Activated effector memory CD4-positive, alpha-beta T cell treated with Interleukin-2 at 50 U/mL for 16 hours (primary cell): ENCODE measurements around the gene GRIK2.
"Not testable (repeated sequence)": the region's sequence is repeated elsewhere in the genome, so short reads cannot be mapped to it uniquely, and the experiment has no call there.

Experiments used
- DNase-seq: peaks from one replicate; pipeline ENCODE4 v3.0.0-alpha.2; 2020

GRIK2 gene

GRCh38 chr6:102064142-102064541 is 670.6 kb downstream of the GRIK2 start:
- no peak for DNase-seq

GRCh38 chr6:102066301-102066700 is 672.8 kb downstream of the GRIK2 start:
- DNase-seq: no peak

DNA sequence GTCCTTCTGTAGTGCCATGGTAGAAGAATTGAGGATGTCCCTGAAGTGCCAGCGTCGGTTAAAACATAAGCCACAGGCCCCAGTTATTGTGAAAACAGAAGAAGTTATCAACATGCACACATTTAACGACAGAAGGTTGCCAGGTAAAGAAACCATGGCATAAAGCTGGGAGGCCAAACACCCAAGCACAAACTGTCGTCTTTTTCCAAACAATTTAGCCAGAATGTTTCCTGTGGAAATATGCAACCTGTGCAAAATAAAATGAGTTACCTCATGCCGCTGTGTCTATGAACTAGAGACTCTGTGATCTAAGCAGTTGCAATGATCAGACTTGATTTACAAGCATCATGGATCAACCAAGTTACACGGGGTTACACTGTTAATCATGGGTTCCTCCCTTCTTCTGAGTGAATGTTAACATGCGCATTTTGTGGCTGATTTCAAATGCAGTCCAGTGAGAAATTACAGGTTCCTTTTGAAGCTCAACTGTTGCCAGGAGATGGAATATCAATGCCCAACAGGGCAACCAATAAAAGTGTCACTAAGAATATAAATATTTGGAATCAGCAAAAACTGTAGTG is 674.9 kb downstream of the GRIK2 start:
- no peak for DNase-seq

DNA sequence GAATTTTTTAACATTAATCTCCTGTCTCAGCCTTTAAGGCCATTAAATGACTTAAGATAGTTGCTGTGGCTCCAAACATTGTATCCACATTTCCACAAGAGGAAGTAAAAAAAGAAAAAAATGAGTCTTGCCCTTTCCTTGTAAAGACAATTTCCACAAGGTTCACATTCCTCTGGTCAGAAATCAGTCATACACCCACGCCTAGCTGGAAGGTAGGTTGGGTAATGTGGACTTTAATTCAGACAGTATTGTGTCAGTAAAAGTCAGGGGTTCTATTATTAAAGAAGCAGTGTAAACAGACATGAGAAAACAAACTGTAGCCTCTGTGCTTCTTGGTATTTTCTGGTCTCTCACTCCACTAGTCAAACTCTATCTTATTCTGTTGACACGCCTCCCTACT is 682.0 kb downstream of the GRIK2 start:
- DNase-seq: no peak

DNA sequence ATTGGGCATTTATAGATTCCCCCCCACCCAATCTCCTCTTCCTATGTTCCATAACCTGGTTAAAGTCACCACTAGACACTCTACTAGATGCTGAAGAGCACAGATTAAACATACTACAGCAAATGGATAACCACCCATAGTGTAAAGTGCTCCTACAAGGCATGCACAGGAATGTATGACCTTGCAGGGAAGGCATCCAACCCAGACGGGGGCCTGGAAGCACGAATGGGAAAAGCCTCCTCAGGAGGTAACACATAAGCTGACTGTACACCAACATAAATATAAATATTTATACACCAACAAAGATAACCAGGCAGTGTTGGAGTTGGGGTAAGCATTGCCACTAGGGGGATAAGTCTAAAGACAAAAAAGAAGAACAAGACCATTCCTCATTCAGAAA is 691.7 kb downstream of the GRIK2 start:
- DNase-seq: no peak

- not testable (repeated sequence) for DNase-seq
These were observed 694.7 kb downstream of the GRIK2 start for GRCh38 chr6:102088160-102088559.

GRCh38 chr6:102114402-102114801 is 720.9 kb downstream of the GRIK2 start:
- no peak for DNase-seq

DNA sequence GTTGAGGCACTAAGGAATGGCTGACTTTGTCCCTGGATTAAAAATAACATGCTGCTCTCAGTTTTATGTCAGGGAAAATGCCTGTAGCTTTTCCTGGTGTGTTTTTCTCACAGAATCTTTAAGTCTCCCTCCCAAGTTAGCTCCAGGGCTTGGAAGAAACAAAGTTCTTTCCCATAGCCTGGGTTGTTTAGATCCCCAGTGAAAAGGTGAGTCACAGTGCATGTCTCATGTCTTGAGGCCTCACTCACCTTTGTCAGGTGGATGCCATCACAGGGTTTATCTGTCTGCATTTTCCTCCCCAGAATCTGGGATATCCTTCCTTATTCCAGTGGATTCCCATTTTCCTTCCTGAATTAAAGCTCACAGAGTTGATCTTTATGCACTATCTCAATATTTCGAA is 722.4 kb downstream of the GRIK2 start:
- DNase-seq: no peak

GRCh38 chr6:102118034-102118433 is 724.5 kb downstream of the GRIK2 start:
- DNase-seq: no peak
